ENCODE results near the gene IGSF23. TPM values are rescaled to one million over a fixed set of nuclear protein-coding genes. Genes with fewer than 3 reads are reported as not detected.

Gene IGSF23
- total and polyA plus RNA-seq, 2 donors (not counting 1 experiment from before 2014, with no cell fraction given), result not detected

DNA sequence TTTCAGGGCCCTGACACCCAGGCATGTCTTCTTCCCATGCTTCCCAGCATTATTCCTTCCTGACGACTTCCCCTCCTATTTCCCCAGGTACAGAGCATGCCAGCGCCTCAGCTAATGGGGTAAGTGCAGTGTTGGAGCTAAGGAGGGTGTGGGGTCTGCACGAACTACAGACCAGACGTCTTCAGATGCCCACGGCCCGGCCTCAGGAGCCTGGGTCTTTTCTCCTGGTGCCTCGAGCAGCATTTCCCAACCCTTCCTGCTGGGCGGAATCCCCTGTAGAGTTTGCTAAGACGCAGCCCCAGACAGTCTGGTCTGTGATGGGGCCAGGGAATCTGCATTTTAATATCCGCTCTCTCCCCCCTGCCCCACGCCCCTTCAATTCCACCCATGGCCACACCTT lies 47.8 kb downstream of the IGSF23 start:
- ChIA-PET CTCF (interaction anchor here (1.3 kb wide), 1 partner anchor 9 kb away, joined by 4 read pairs; no protein-coding TSS in a partner anchor), POLR2A (no interaction called here)
- H3K9me3 Mint-ChIP-seq (ENCODE audit: insufficient read depth), result no peaks in the 10 kb centered on the region
- no peaks in the 10 kb centered on the region for H3K27me3 ChIP-seq (replicated peaks in 1 of 4; ENCODE audit: control extremely low read depth in 1 of 4, control insufficient read depth in 3 of 4, insufficient read depth in 4 of 4, low read length in 3 of 4)
- H4K20me1 ChIP-seq (ENCODE audit: control insufficient read depth, insufficient read depth, low read length, poor library complexity, severe bottlenecking), result no peaks in the 10 kb centered on the region
- H3K27ac Mint-ChIP-seq, result no peak overlapping the region
- H3K27ac ChIP-seq (ENCODE audit: low read length in 2 of 2), result no peak overlapping the region
- no peak overlapping the region for H3K9ac ChIP-seq (ENCODE audit: low read length)
- TF ChIP-seq EZH2 (IDR thresholded peaks at IDR 0.05; ENCODE audit: borderline replicate concordance, insufficient read depth, low read depth, low read length, poor library complexity, severe bottlenecking), result no peak
- TF ChIP-seq, protein P1, sequence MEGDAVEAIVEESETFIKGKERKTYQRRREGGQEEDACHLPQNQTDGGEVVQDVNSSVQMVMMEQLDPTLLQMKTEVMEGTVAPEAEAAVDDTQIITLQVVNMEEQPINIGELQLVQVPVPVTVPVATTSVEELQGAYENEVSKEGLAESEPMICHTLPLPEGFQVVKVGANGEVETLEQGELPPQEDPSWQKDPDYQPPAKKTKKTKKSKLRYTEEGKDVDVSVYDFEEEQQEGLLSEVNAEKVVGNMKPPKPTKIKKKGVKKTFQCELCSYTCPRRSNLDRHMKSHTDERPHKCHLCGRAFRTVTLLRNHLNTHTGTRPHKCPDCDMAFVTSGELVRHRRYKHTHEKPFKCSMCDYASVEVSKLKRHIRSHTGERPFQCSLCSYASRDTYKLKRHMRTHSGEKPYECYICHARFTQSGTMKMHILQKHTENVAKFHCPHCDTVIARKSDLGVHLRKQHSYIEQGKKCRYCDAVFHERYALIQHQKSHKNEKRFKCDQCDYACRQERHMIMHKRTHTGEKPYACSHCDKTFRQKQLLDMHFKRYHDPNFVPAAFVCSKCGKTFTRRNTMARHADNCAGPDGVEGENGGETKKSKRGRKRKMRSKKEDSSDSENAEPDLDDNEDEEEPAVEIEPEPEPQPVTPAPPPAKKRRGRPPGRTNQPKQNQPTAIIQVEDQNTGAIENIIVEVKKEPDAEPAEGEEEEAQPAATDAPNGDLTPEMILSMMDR (IDR thresholded peaks at IDR 0.05), result no peak
- no peaks in the 10 kb centered on the region for H3K79me2 ChIP-seq (ENCODE audit: control insufficient read depth, insufficient read depth, low read length)
- no peak overlapping the region for H3K4me2 ChIP-seq (replicated peaks; ENCODE audit: low read depth, low read length, poor library complexity, severe bottlenecking)
- 92% methylated on average over 4 of the region's 11 CpGs for WGBS (ENCODE audit: insufficient coverage)
- peaks cover 6% of the 10 kb centered on the region for H3K27me3 Mint-ChIP-seq
- DNase-seq (no peak), ATAC-seq (ENCODE audit: low read depth) (no peak)
- H3K9me3 ChIP-seq (ENCODE audit: control extremely low read depth in 1 of 3, control insufficient read depth in 2 of 3, insufficient read depth in 1 of 3, low read length in 2 of 3), result peaks cover 0 to 4% (median 0%) of the 10 kb centered on the region in 3 donors
- peaks cover 0 to 7% of the 10 kb centered on the region in 2 donors for H3K4me1 ChIP-seq (ENCODE audit: control insufficient read depth in 2 of 2, insufficient read depth in 2 of 2, low read length in 2 of 2)
- no peak overlapping the region for H3K4me3 Mint-ChIP-seq
- H3K36me3 ChIP-seq (replicated peaks in 1 of 2; ENCODE audit: control extremely low read depth in 1 of 2, control insufficient read depth in 1 of 2, extremely low read depth in 1 of 2, insufficient read depth in 2 of 2, low read length in 1 of 2), result no peaks in the 10 kb centered on the region
- no peak overlapping the region for H2AFZ ChIP-seq (ENCODE audit: insufficient read depth, low read depth, low read length, poor library complexity, severe bottlenecking)
- peaks cover 6% of the 10 kb centered on the region for H3K4me1 Mint-ChIP-seq
- no peak overlapping the region for H3K4me3 ChIP-seq (ENCODE audit: control extremely low read depth in 1 of 5, extremely low read depth in 1 of 5, insufficient read depth in 1 of 5, low read depth in 2 of 5, low read length in 4 of 5)
- intact Hi-C loops (cut with micrococcal nuclease), result no loop called here

DNA sequence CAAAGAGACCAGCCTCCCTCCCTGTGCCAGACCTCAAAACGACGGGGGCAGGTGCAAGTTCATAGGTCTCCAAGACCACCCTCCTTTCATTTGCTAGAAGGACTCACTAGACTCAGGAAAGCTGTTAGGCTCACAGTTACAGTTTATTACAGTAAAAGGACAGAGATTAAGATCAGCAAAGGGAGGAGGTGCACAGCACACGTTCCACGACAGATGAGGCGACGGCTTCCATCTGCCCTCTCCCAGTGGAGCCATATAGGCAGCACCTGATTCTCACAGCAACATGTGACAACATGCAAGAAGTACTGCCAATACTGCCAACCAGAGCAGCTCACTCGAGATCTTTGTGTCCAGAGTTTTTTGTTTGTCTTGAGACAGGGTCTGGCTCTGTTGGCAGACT lies 48.5 kb downstream of the IGSF23 start:
- no peak for TF ChIP-seq EZH2 (IDR thresholded peaks at IDR 0.05; ENCODE audit: borderline replicate concordance, insufficient read depth, low read depth, low read length, poor library complexity, severe bottlenecking)
- TF ChIP-seq, protein P1 (IDR thresholded peaks at IDR 0.05), result no peak
- H2AFZ ChIP-seq (ENCODE audit: insufficient read depth, low read depth, low read length, poor library complexity, severe bottlenecking), result no peak overlapping the region
- 93% methylated on average over 5 of the region's 7 CpGs for WGBS (ENCODE audit: insufficient coverage)
- peaks cover 0 to 4% (median 0%) of the 10 kb centered on the region in 3 donors for H3K9me3 ChIP-seq (ENCODE audit: control extremely low read depth in 1 of 3, control insufficient read depth in 2 of 3, insufficient read depth in 1 of 3, low read length in 2 of 3)
- no peaks in the 10 kb centered on the region for H3K36me3 ChIP-seq (replicated peaks in 1 of 2; ENCODE audit: control extremely low read depth in 1 of 2, control insufficient read depth in 1 of 2, extremely low read depth in 1 of 2, insufficient read depth in 2 of 2, low read length in 1 of 2)
- H3K79me2 ChIP-seq (ENCODE audit: control insufficient read depth, insufficient read depth, low read length), result no peaks in the 10 kb centered on the region
- ATAC-seq (ENCODE audit: low read depth) (no peak), DNase-seq (no peak)
- H3K4me1 Mint-ChIP-seq, result peaks cover 6% of the 10 kb centered on the region
- CTCF ChIA-PET, result interaction anchor here (1.3 kb wide), 1 partner anchor 28 kb away, joined by 3 read pairs; no protein-coding TSS in a partner anchor
- no peaks in the 10 kb centered on the region for H3K27me3 ChIP-seq (replicated peaks in 1 of 4; ENCODE audit: control extremely low read depth in 1 of 4, control insufficient read depth in 3 of 4, insufficient read depth in 4 of 4, low read length in 3 of 4)
- POLR2A ChIA-PET, result no interaction called here
- no peak overlapping the region for H3K4me3 ChIP-seq (ENCODE audit: control extremely low read depth in 1 of 5, extremely low read depth in 1 of 5, insufficient read depth in 1 of 5, low read depth in 2 of 5, low read length in 4 of 5)
- peaks cover 0 to 7% of the 10 kb centered on the region in 2 donors for H3K4me1 ChIP-seq (ENCODE audit: control insufficient read depth in 2 of 2, insufficient read depth in 2 of 2, low read length in 2 of 2)
- H3K27ac ChIP-seq (ENCODE audit: low read length in 2 of 2), result no peak overlapping the region
- no peak overlapping the region for H3K27ac Mint-ChIP-seq
- H3K9ac ChIP-seq (ENCODE audit: low read length), result no peak overlapping the region
- H3K4me3 Mint-ChIP-seq, result no peak overlapping the region
- no peaks in the 10 kb centered on the region for H4K20me1 ChIP-seq (ENCODE audit: control insufficient read depth, insufficient read depth, low read length, poor library complexity, severe bottlenecking)
- intact Hi-C loops (cut with micrococcal nuclease), result no loop called here
- H3K9me3 Mint-ChIP-seq (ENCODE audit: insufficient read depth), result no peaks in the 10 kb centered on the region
- H3K27me3 Mint-ChIP-seq, result peaks cover 6% of the 10 kb centered on the region
- H3K4me2 ChIP-seq (replicated peaks; ENCODE audit: low read depth, low read length, poor library complexity, severe bottlenecking), result no peak overlapping the region

Measured in B cell (primary cell).